HepG2 (cell line): ENCODE results near the gene OSGIN1. TPM values are rescaled to one million over a fixed set of nuclear protein-coding genes. Genes with fewer than 3 reads are reported as not detected.

Experiments
- ASH2L ChIP-seq: fragments of 300-600, 200-600 bp; sonication (generic); IDR thresholded peaks from 2 replicates; pipeline ENCODE4 v1.7.0; 2017; ENCODE audit warnings: low read depth, mild to moderate bottlenecking, moderate library complexity, mixed read lengths, low read length; ENCODE audit not compliant: insufficient read length
- CREB1 ChIP-seq, 2 experiments: fragments of 450-650 bp in 1 of 2; IDR thresholded peaks; 2 replicates each; pipeline ENCODE4 v1.6.1; 2016 to 2017; ENCODE audit warnings: control low read depth in 1 of 2, mild to moderate bottlenecking in 1 of 2, missing compliant biosample characterization in 1 of 2, missing genetic modification characterization in 1 of 2
- DZIP1 ChIP-seq: sonication (generic); formaldehyde crosslinking; IDR thresholded peaks from 2 replicates; pipeline ENCODE4 v1.5.0; 2020; ENCODE audit warnings: mild to moderate bottlenecking, missing genetic modification reagents
- EEA1 ChIP-seq: sonication (generic); formaldehyde crosslinking; IDR thresholded peaks from 2 replicates; pipeline ENCODE4 v1.5.1; 2020; ENCODE audit warnings: mild to moderate bottlenecking, missing genetic modification reagents, borderline replicate concordance
- JUN ChIP-seq: sonication (generic); formaldehyde crosslinking; IDR thresholded peaks from 2 replicates; pipeline ENCODE4 v1.4.0; 2020; ENCODE audit warnings: mild to moderate bottlenecking, missing genetic modification reagents
- KAT7 ChIP-seq: IDR thresholded peaks from 2 replicates; pipeline ENCODE4 v1.6.1; 2018; ENCODE audit warnings: borderline replicate concordance, missing compliant biosample characterization
- MTF2 ChIP-seq: sonication (generic); formaldehyde crosslinking; IDR thresholded peaks from 2 replicates; pipeline ENCODE4 v1.5.0; 2020; ENCODE audit warnings: missing genetic modification reagents, borderline replicate concordance
- NR3C1 ChIP-seq: sonication (generic); formaldehyde crosslinking; IDR thresholded peaks from 2 replicates; pipeline ENCODE4 v1.4.0; 2020; ENCODE audit warnings: missing genetic modification reagents
- RBFOX2 ChIP-seq: fragments of 200-400 bp; formaldehyde crosslinking; IDR thresholded peaks from 2 replicates; pipeline ENCODE4 v1.6.1; 2017; ENCODE audit warnings: low read depth, mild to moderate bottlenecking, low read length
- ZFY ChIP-seq: sonication (generic); formaldehyde crosslinking; IDR thresholded peaks from 2 replicates; pipeline ENCODE4 v1.4.0; 2020; ENCODE audit warnings: missing genetic modification reagents
- ZNF749 ChIP-seq: sonication (generic); formaldehyde crosslinking; IDR thresholded peaks from 2 replicates; pipeline ENCODE4 v1.8.0; 2022; ENCODE audit warnings: mild to moderate bottlenecking, missing genetic modification reagents, moderate library complexity, borderline replicate concordance
- ZNF788 ChIP-seq: sonication (generic); formaldehyde crosslinking; IDR thresholded peaks from 2 replicates; pipeline ENCODE4 v1.5.0; 2020; ENCODE audit warnings: mild to moderate bottlenecking, missing genetic modification reagents, borderline replicate concordance
- polyA plus RNA-seq, 8 experiments: library from polyadenylated mRNA; depleted of rRNA in 3 of 8; stranded (reverse) in 7 of 8; unstranded in 1 of 8; fragments of >200 nt; fragmentation: Illumina TruSeq in 4 of 8; extraction: Trizol in 4 of 8; gene quantifications; 2 replicates each; pipeline versions ENCODE4 v1.2.1 to v1.2.3, GENCODE V29; 2011 to 2016; ENCODE audit warnings: low read depth in 4 of 8, missing spikeins in 1 of 8, mixed read lengths in 1 of 8; ENCODE audit not compliant: insufficient read depth in 1 of 8
- total RNA-seq, 5 experiments: library from RNA; depleted of rRNA; stranded (reverse); fragments of >200 nt; fragmentation: Illumina TruSeq; extraction: Trizol; gene quantifications; 2 replicates each; pipeline ENCODE4 v1.2.3, GENCODE V29; 2016; ENCODE audit warnings: low read depth in 1 of 5
- TF ChIP-seq, protein P1 (sequence below): sonication (generic); formaldehyde crosslinking; IDR thresholded peaks from 2 replicates; pipeline ENCODE4 v1.4.0; 2020; ENCODE audit warnings: low read depth, missing genetic modification reagents
- TF ChIP-seq, protein P2 (sequence below): sonication (generic); formaldehyde crosslinking; IDR thresholded peaks from 2 replicates; pipeline ENCODE4 v1.4.0; 2020; ENCODE audit warnings: mild to moderate bottlenecking, missing genetic modification reagents

OSGIN1 gene
- total and polyA plus RNA-seq, 2 of the 13 experiments (the other 11 are each of a cell fraction or from before 2014, with no cell fraction given), result 20.5 to 27.1 TPM

DNA sequence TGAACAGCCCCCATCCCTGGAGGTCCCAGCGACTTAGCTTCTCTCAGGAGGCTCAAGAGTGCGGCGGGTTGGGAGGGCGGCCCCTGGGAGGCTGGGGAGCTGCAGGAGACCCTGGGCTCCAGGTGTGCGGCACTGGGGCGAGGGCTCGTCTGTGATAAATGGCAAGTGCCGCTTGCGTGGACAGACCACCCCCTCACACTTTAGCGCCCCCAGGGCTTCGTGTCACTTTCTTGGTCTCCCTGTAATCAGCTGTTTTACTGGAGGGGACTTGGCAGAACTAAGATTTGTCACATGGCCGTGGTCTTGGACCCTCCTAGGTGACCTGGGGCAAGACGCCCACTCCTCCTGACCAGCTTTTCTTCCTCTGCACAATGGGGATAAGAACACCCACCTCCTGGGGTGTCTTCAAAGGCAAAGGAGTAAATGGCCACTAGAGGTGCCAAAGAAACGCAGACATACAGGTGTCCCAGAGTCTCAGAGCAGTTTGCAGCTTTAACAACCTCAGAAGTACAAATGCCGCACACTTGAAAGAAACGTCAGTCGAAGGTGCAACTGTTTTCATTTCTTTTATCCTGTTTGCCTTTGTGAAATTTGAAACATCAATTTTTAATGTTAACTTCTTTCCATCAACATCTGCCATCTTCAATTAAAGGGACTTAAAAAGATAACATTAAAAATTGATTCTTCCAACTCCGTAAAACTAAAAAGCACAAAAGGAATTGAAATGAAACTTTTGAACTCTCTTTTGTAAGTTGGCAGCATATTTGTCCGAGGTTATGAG, 946 bp downstream of the OSGIN1 start (continued):
- peak; percentile 9 for TF ChIP-seq ASH2L
- TF ChIP-seq ZNF749 (CRISPR knock-in tag), result 0 out of 2 replicates have a peak, but pooled peaks have one; percentile 8
- no peak for TF ChIP-seq KAT7 (CRISPR knock-in tag)
- TF ChIP-seq, protein P1, sequence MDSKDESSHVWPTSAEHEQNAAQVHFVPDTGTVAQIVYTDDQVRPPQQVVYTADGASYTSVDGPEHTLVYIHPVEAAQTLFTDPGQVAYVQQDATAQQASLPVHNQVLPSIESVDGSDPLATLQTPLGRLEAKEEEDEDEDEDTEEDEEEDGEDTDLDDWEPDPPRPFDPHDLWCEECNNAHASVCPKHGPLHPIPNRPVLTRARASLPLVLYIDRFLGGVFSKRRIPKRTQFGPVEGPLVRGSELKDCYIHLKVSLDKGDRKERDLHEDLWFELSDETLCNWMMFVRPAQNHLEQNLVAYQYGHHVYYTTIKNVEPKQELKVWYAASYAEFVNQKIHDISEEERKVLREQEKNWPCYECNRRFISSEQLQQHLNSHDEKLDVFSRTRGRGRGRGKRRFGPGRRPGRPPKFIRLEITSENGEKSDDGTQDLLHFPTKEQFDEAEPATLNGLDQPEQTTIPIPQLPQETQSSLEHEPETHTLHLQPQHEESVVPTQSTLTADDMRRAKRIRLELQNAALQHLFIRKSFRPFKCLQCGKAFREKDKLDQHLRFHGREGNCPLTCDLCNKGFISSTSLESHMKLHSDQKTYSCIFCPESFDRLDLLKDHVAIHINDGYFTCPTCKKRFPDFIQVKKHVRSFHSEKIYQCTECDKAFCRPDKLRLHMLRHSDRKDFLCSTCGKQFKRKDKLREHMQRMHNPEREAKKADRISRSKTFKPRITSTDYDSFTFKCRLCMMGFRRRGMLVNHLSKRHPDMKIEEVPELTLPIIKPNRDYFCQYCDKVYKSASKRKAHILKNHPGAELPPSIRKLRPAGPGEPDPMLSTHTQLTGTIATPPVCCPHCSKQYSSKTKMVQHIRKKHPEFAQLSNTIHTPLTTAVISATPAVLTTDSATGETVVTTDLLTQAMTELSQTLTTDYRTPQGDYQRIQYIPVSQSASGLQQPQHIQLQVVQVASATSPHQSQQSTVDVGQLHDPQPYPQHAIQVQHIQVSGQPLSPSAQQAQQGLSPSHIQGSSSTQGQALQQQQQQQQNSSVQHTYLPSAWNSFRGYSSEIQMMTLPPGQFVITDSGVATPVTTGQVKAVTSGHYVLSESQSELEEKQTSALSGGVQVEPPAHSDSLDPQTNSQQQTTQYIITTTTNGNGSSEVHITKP (CRISPR knock-in tag), result no peak
- TF ChIP-seq JUN (CRISPR knock-in tag), result no peak
- no peak for TF ChIP-seq CREB1 (IDR thresholded peaks at IDR 0.05)
- no peak for TF ChIP-seq CREB1 (CRISPR knock-in tag; IDR thresholded peaks at IDR 0.05)
- TF ChIP-seq EEA1, result no peak
- TF ChIP-seq MTF2, result no peak
- no peak for TF ChIP-seq NR3C1 (CRISPR knock-in tag)
- no peak for TF ChIP-seq ZFY
- 0 out of 2 replicates have a peak, but pooled peaks have one; percentile 46 for TF ChIP-seq DZIP1
- no peak for TF ChIP-seq ZNF788 (CRISPR knock-in tag)
- TF ChIP-seq RBFOX2, result peak; percentile 42
- TF ChIP-seq, protein P2, sequence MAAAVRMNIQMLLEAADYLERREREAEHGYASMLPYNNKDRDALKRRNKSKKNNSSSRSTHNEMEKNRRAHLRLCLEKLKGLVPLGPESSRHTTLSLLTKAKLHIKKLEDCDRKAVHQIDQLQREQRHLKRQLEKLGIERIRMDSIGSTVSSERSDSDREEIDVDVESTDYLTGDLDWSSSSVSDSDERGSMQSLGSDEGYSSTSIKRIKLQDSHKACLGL, result no peak
